Cardiac muscle cell (in vitro differentiated cells and primary cell): ENCODE measurements around the gene NDUFA3. TPM values are rescaled to one million over a fixed set of nuclear protein-coding genes. Genes with fewer than 3 reads are reported as not detected.

Experiments used
- DNase-seq, 2 donors: peaks; one replicate each; pipeline versions ENCODE4 v3.0.0 to v3.0.0-alpha.2; 2010 to 2017; ENCODE audit warnings: low read depth in 1 of 2, low spot score in 1 of 2
- H3K27ac ChIP-seq: fragments of 200-600 bp; sonication (generic); 2 replicates; pipeline ENCODE4 v1.5.1; 2016
- H3K27me3 ChIP-seq: fragments of 200-600 bp; sonication (generic); 2 replicates; pipeline ENCODE4 v1.6.0; 2016; ENCODE audit warnings: control low read depth
- H3K36me3 ChIP-seq: fragments of 200-600 bp; sonication (generic); 2 replicates; pipeline ENCODE4 v1.5.1; 2016; ENCODE audit warnings: control low read depth
- H3K4me1 ChIP-seq: fragments of 200-600 bp; sonication (generic); 2 replicates; pipeline ENCODE4 v1.8.1; 2017; ENCODE audit warnings: low read depth, mild to moderate bottlenecking, mixed run types
- H3K4me3 ChIP-seq: fragments of 200-600 bp; sonication (generic); 2 replicates; pipeline ENCODE4 v1.5.1; 2016; ENCODE audit warnings: mild to moderate bottlenecking
- H3K9me3 ChIP-seq: fragments of 200-600 bp; sonication (generic); 2 replicates; pipeline ENCODE4 v1.5.1; 2017; ENCODE audit warnings: low read depth, mild to moderate bottlenecking, control low read depth
- polyA plus RNA-seq: library from polyadenylated mRNA; unstranded; fragments of >200 nt; fragmentation: Nextera tagmentation; extraction: Ambion mirVana; gene quantifications from 2 replicates; pipeline ENCODE4 v1.2.1, GENCODE V29; 2016
- total RNA-seq: library from RNA; depleted of rRNA; stranded (reverse); fragments of >200 nt; gene quantifications from 2 replicates; pipeline ENCODE4 v1.2.3, GENCODE V29; 2016
- TF ChIP-seq, protein P1 (sequence below): IDR thresholded peaks from 2 replicates; pipeline ENCODE4 v1.5.1; 2012; ENCODE audit warnings: low read depth, mild to moderate bottlenecking, low read length

NDUFA3 gene
- total and polyA plus RNA-seq, 2 experiments from 2014 or later = 58.8 to 585 TPM

DNA sequence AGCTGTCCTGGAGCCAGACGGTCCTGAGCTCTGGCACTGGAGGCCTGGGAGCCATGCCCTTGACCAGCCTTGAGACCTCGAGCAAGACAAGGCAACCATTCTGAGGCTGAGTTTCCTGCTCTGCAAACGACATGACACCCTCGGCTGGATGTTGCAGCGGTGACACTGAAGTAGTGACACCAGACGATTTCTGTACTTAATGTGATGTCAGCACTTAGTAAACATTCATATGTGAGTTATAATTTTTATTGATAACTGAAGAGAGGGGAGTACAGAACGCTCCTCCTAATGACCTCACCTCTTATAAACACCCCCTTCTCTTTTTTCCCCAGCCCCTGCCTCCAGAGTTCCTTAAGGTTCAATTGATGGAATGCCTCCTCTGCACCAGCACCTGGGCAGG is 5.8 kb downstream of the NDUFA3 start:
- TF ChIP-seq, protein P1, sequence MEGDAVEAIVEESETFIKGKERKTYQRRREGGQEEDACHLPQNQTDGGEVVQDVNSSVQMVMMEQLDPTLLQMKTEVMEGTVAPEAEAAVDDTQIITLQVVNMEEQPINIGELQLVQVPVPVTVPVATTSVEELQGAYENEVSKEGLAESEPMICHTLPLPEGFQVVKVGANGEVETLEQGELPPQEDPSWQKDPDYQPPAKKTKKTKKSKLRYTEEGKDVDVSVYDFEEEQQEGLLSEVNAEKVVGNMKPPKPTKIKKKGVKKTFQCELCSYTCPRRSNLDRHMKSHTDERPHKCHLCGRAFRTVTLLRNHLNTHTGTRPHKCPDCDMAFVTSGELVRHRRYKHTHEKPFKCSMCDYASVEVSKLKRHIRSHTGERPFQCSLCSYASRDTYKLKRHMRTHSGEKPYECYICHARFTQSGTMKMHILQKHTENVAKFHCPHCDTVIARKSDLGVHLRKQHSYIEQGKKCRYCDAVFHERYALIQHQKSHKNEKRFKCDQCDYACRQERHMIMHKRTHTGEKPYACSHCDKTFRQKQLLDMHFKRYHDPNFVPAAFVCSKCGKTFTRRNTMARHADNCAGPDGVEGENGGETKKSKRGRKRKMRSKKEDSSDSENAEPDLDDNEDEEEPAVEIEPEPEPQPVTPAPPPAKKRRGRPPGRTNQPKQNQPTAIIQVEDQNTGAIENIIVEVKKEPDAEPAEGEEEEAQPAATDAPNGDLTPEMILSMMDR = no peak
- H3K4me3 ChIP-seq = no peak overlapping the region
- H3K27ac ChIP-seq = no peak overlapping the region
- H3K27me3 ChIP-seq = no peaks in the 10 kb centered on the region
- H3K9me3 ChIP-seq = no peaks in the 10 kb centered on the region
- H3K36me3 ChIP-seq = peaks cover 27% of the 10 kb centered on the region
- DNase-seq = no peak
- no peaks in the 10 kb centered on the region for H3K4me1 ChIP-seq

DNA sequence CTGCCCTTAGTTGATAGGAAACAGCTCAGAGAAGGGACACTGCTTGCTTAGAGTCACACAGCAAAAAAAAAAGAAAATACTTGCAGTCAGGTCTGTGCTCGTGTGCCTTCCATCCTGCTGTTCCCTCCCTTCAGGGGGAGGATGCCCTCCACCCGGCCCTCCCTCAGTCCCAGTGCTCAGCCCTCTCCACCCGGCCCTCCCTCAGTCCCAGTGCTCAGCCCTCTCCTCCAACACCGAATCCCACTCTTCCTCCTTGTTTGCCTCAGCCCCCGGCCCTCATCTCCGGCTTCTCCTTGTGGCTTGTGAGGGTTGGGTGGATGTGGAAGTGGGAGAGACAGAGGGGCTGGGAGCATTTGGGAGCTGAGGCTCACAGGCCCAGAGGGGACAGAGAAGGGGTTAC is 7.0 kb downstream of the NDUFA3 start:
- Histone ChIP-seq H3K36me3 (peaks cover 27% of the 10 kb centered on the region), H3K4me3 (no peak overlapping the region), H3K27ac (no peak overlapping the region), H3K27me3 (no peaks in the 10 kb centered on the region), H3K9me3 (no peaks in the 10 kb centered on the region), H3K4me1 (peaks cover 4% of the 10 kb centered on the region)
- DNase-seq = no peak
- TF ChIP-seq, protein P1 = no peak

- TF ChIP-seq, protein P1 = no peak
- H3K36me3 ChIP-seq = peaks cover 14% of the 10 kb centered on the region
- no peaks in the 10 kb centered on the region for H3K27me3 ChIP-seq
- H3K4me3 ChIP-seq = peak overlapping the region; percentile 48
- DNase-seq = peak in 1 of 2 donors; percentile 57
- H3K27ac ChIP-seq = no peak overlapping the region
- H3K9me3 ChIP-seq = no peaks in the 10 kb centered on the region
- peaks cover 10% of the 10 kb centered on the region for H3K4me1 ChIP-seq
Observed at GRCh38 chr19:54114340-54115108, 11.9 kb downstream of the NDUFA3 start.

DNA sequence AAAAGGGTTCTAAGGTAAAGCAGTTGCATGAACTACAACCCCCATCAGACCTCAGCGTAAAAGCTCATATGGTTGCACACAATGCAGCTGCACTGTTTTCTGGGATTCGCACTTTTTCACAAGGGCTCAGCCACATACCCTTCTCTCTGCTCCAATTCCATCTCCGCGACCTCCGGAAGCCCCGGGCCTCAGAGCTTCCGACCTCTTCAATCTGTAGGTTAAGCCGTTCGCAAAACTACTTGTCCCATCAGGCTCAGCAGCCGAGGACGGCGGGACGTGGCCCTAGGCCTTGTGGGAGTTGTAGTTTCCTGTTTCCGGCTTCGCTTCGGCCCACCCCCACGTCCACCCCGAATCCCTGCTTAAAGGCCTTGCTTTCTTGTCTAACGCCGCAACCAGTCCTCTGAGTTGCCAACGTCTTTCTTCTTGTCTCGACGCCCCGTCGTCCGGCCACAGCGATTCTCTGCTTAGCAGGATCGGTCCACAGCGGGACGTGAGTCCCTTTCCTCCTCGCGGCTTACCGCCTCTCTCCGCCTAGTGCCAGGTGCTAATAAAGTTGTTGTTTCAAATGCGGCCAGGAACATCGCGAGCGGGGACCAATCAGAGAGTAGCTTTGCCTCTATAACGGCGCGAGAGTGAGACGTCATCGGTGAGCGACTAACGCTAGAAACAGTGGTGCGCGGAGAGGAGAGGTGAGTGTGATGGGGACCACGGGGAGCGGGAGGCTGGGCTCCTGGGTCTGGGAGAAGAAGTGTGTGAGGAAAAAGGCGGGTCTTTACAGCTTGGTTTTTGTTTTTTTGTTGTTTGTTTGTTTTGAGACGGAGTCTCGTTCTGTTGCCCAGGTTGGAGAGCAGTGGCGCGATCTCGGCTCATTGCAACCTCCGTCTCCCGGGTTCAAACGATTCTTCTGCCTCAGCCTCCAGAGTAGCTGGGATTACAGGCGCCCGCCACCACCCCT is 12.7 kb downstream of the NDUFA3 start, which contains the start of the genes PRPF31 and TFPT:
PRPF31 (plus strand) TSS at position 646 of the 955 bp plus-strand sequence. CDS start 2,525 bp downstream, outside the sequence.
TFPT (minus strand) TSS at position 549 of the 955 bp plus-strand sequence; CDS start at position 161, 388 bp downstream.
- Histone ChIP-seq H3K36me3 (peaks cover 8% of the 10 kb centered on the region), H3K27me3 (no peaks in the 10 kb centered on the region), H3K9me3 (no peaks in the 10 kb centered on the region), H3K27ac (peak within 1 kb of the TSS; percentile 74), H3K4me1 (peaks cover 10% of the 10 kb centered on the region), H3K4me3 (peak within 1 kb of the TSS; percentile 48)
- peak; percentile 99 to 100 for DNase-seq
- TF ChIP-seq, protein P1 = no peak

DNA sequence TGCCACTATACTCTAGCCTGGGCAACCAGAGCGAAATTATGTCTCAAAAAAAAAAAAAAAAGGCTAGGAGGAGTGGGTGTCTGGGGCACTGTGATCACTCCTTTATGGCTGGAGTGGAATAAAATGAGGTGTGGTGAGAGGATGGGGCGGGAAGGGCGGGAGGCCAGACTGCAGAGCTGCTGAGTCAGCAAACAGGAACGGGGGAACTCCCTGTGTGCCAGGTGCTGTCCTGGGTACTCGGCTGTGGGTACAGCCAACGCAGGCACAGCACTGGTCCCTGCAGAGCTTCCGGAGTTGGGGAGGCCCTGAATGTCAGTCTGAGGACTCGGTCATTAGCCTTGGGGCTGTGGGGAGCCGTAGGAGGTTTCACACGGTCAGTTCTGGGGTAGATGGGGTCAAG is 18.6 kb downstream of the NDUFA3 start:
- H3K9me3 ChIP-seq = no peaks in the 10 kb centered on the region
- peaks cover 4% of the 10 kb centered on the region for H3K4me1 ChIP-seq
- H3K36me3 ChIP-seq = peaks cover 31% of the 10 kb centered on the region
- DNase-seq = no peak
- H3K27ac ChIP-seq = no peak overlapping the region
- H3K27me3 ChIP-seq = no peaks in the 10 kb centered on the region
- no peak overlapping the region for H3K4me3 ChIP-seq
- TF ChIP-seq, protein P1 = no peak
